ENCODE results near the gene FCHSD2. TPM values are rescaled to one million over a fixed set of nuclear protein-coding genes. Genes with fewer than 3 reads are reported as not detected.

FCHSD2 gene
- total and polyA plus RNA-seq, 2 of the 13 experiments (the other 11 are each of a cell fraction or from before 2014, with no cell fraction given): 20.5 to 24.8 TPM

- FAIRE-seq: no peak
- CTCF ChIA-PET (ENCODE audit: low intra/inter-chr PET ratio, low total read pairs): no interaction called here
- intact Hi-C loops (cut with micrococcal nuclease; ENCODE audit: unreplicated experiment): no loop called here
- TF ChIP-seq ZFP91 (CRISPR knock-in tag; IDR thresholded peaks at IDR 0.05; ENCODE audit: borderline replicate concordance): no peak
- TF ChIP-seq MIXL1 (CRISPR knock-in tag; IDR thresholded peaks at IDR 0.05): no peak
- no peak for TF ChIP-seq POGZ (CRISPR knock-in tag; IDR thresholded peaks at IDR 0.05)
- TF ChIP-seq ZNF646 (CRISPR knock-in tag; IDR thresholded peaks at IDR 0.05): no peak
- TF ChIP-seq ZNF235 (CRISPR knock-in tag; IDR thresholded peaks at IDR 0.05; ENCODE audit: borderline replicate concordance): no peak
- no peak for TF ChIP-seq BRD4 (CRISPR knock-in tag; IDR thresholded peaks at IDR 0.05)
- no peak for TF ChIP-seq ZNF788 (CRISPR knock-in tag; IDR thresholded peaks at IDR 0.05; ENCODE audit: borderline replicate concordance)
- TF ChIP-seq ISL2 (CRISPR knock-in tag; IDR thresholded peaks at IDR 0.05): no peak
- TF ChIP-seq FOXK1 (CRISPR knock-in tag; IDR thresholded peaks at IDR 0.05; ENCODE audit: borderline replicate concordance, low read depth): no peak
- TF ChIP-seq TBX2 (CRISPR knock-in tag; IDR thresholded peaks at IDR 0.05; ENCODE audit: borderline replicate concordance): no peak
- no peak for TF ChIP-seq WIZ (CRISPR knock-in tag; IDR thresholded peaks at IDR 0.05)
- no peak for TF ChIP-seq RELA (CRISPR knock-in tag; IDR thresholded peaks at IDR 0.05)
- TF ChIP-seq ZNF773 (CRISPR knock-in tag; IDR thresholded peaks at IDR 0.05; ENCODE audit: borderline replicate concordance): no peak
- no peak for TF ChIP-seq ZNF850 (CRISPR knock-in tag; conservative IDR thresholded peaks at IDR 0.05)
Observed at GRCh38 chr11:72927380-72927779, 214.7 kb downstream of the FCHSD2 start.

More at GRCh38 chr11:72927380-72927779, 214.7 kb downstream of the FCHSD2 start:
- H3K36me3 ChIP-seq (replicated peaks in 1 of 2; ENCODE audit: control insufficient read depth in 1 of 2, insufficient read depth in 2 of 2, low read length in 2 of 2): peaks cover 5 to 16% of the 10 kb centered on the region in 2 experiments
- H3K79me2 ChIP-seq (ENCODE audit: insufficient read depth, low read length): no peaks in the 10 kb centered on the region
- DNase-seq (ENCODE audit: low spot score): no peak
- 0 out of 2 replicates have a peak, but pooled peaks cover 3% of the 10 kb centered on the region for H3K4me1 ChIP-seq (ENCODE audit: insufficient read depth, low read length)
- H3K27ac ChIP-seq (ENCODE audit: extremely low read length, insufficient read depth, low read length): no peak overlapping the region
- H3K9ac ChIP-seq (ENCODE audit: insufficient read depth, low read depth, low read length): no peak overlapping the region
- no peaks in the 10 kb centered on the region for H3K27me3 ChIP-seq (ENCODE audit: control insufficient read depth in 1 of 2, insufficient read depth in 2 of 2, low read length in 2 of 2)
- BruUV-seq (replicated peaks): no TSS peak
- H3K9me3 ChIP-seq (ENCODE audit: low read length): no peaks in the 10 kb centered on the region
- in situ Hi-C loops (cut with HindIII; ENCODE audit: extremely low pct_ligation_motif_present, low pct_unique_long_range_greater_than_20kb): no loop called here
- no peaks in the 10 kb centered on the region for H4K20me1 ChIP-seq (ENCODE audit: insufficient read depth, low read length)
- H2AFZ ChIP-seq (ENCODE audit: low read length): no peak overlapping the region
- H3K4me2 ChIP-seq (ENCODE audit: low read depth, low read length): no peak overlapping the region
- POLR2A ChIA-PET: no interaction called here
- H3K4me3 ChIP-seq (replicated peaks in 1 of 3; ENCODE audit: insufficient read depth in 1 of 3, low read depth in 2 of 3, low read length in 3 of 3): no peak overlapping the region
- ATAC-seq: no peak
